Cardiac muscle cell (in vitro differentiated cells and primary cell): Measurements from ENCODE around the gene TNKS1BP1. TPM values are rescaled to one million over a fixed set of nuclear protein-coding genes. Genes with fewer than 3 reads are reported as not detected.

Experiments
- DNase-seq, 2 donors: peaks; one replicate each; pipeline versions ENCODE4 v3.0.0 to v3.0.0-alpha.2; 2010 to 2017; ENCODE audit warnings: low read depth in 1 of 2, low spot score in 1 of 2
- H3K27ac ChIP-seq: fragments of 200-600 bp; sonication (generic); 2 replicates; pipeline ENCODE4 v1.5.1; 2016
- H3K27me3 ChIP-seq: fragments of 200-600 bp; sonication (generic); 2 replicates; pipeline ENCODE4 v1.6.0; 2016; ENCODE audit warnings: control low read depth
- H3K36me3 ChIP-seq: fragments of 200-600 bp; sonication (generic); 2 replicates; pipeline ENCODE4 v1.5.1; 2016; ENCODE audit warnings: control low read depth
- H3K4me1 ChIP-seq: fragments of 200-600 bp; sonication (generic); 2 replicates; pipeline ENCODE4 v1.8.1; 2017; ENCODE audit warnings: low read depth, mild to moderate bottlenecking, mixed run types
- H3K4me3 ChIP-seq: fragments of 200-600 bp; sonication (generic); 2 replicates; pipeline ENCODE4 v1.5.1; 2016; ENCODE audit warnings: mild to moderate bottlenecking
- H3K9me3 ChIP-seq: fragments of 200-600 bp; sonication (generic); 2 replicates; pipeline ENCODE4 v1.5.1; 2017; ENCODE audit warnings: low read depth, mild to moderate bottlenecking, control low read depth
- CTCF ChIP-seq: IDR thresholded peaks from 2 replicates; pipeline ENCODE4 v1.5.1; 2012; ENCODE audit warnings: low read depth, mild to moderate bottlenecking, low read length
- polyA plus RNA-seq: library from polyadenylated mRNA; unstranded; fragments of >200 nt; fragmentation: Nextera tagmentation; extraction: Ambion mirVana; gene quantifications from 2 replicates; pipeline ENCODE4 v1.2.1, GENCODE V29; 2016
- total RNA-seq: library from RNA; depleted of rRNA; stranded (reverse); fragments of >200 nt; gene quantifications from 2 replicates; pipeline ENCODE4 v1.2.3, GENCODE V29; 2016

The TNKS1BP1 gene
- total and polyA plus RNA-seq, 2 experiments from 2014 or later, result 62.1 to 69.1 TPM

- Histone ChIP-seq H3K36me3 (peaks cover 18% of the 10 kb centered on the region), H3K4me1 (peaks cover 25% of the 10 kb centered on the region), H3K27me3 (no peaks in the 10 kb centered on the region), H3K27ac (peak overlapping the region; percentile 76), H3K4me3 (peak overlapping the region; percentile 18), H3K9me3 (no peaks in the 10 kb centered on the region)
- TF ChIP-seq CTCF, result no peak
- DNase-seq, result peak; percentile 85 to 99
Measured at GRCh38 chr11:57311109-57311936, 13.4 kb downstream of the TNKS1BP1 start.

- peak; percentile 57 to 63 for DNase-seq
- no peaks in the 10 kb centered on the region for H3K9me3 ChIP-seq
- TF ChIP-seq CTCF, result no peak
- H3K36me3 ChIP-seq, result peaks cover 18% of the 10 kb centered on the region
- H3K27ac ChIP-seq, result peak overlapping the region; percentile 76
- peak overlapping the region; percentile 18 for H3K4me3 ChIP-seq
- H3K27me3 ChIP-seq, result no peaks in the 10 kb centered on the region
- H3K4me1 ChIP-seq, result peaks cover 21% of the 10 kb centered on the region
Measured at GRCh38 chr11:57310630-57311086, 14.1 kb downstream of the TNKS1BP1 start.

GRCh38 chr11:57310091-57310490, 14.7 kb downstream of the TNKS1BP1 start:
- DNase-seq, result no peak
- H3K4me1 ChIP-seq, result peaks cover 23% of the 10 kb centered on the region
- no peaks in the 10 kb centered on the region for H3K27me3 ChIP-seq
- H3K36me3 ChIP-seq, result peaks cover 18% of the 10 kb centered on the region
- H3K4me3 ChIP-seq, result no peak overlapping the region
- no peak overlapping the region for H3K27ac ChIP-seq
- H3K9me3 ChIP-seq, result no peaks in the 10 kb centered on the region
- TF ChIP-seq CTCF, result no peak

GRCh38 chr11:57309106-57310059, 15.4 kb downstream of the TNKS1BP1 start:
- Histone ChIP-seq H3K4me3 (no peak overlapping the region), H3K4me1 (peaks cover 30% of the 10 kb centered on the region), H3K27me3 (no peaks in the 10 kb centered on the region), H3K36me3 (peaks cover 18% of the 10 kb centered on the region), H3K27ac (no peak overlapping the region), H3K9me3 (no peaks in the 10 kb centered on the region)
- DNase-seq, result no peak
- no peak for TF ChIP-seq CTCF

GRCh38 chr11:57308426-57309060, 16.2 kb downstream of the TNKS1BP1 start:
- peaks cover 38% of the 10 kb centered on the region for H3K4me1 ChIP-seq
- H3K36me3 ChIP-seq, result peaks cover 18% of the 10 kb centered on the region
- no peak overlapping the region for H3K4me3 ChIP-seq

More at GRCh38 chr11:57308426-57309060, 16.2 kb downstream of the TNKS1BP1 start:
- no peak for DNase-seq
- TF ChIP-seq CTCF, result no peak
- Histone ChIP-seq H3K9me3 (no peaks in the 10 kb centered on the region), H3K27me3 (no peaks in the 10 kb centered on the region), H3K27ac (no peak overlapping the region)
